GM18868 (cell line): Measurements from ENCODE around the gene PNMT.
A peak's percentile ranks its signal among the peaks of the same experiment; 100 is the strongest.

Source experiments
- ATAC-seq: cut with Tn5 transposase; IDR thresholded peaks from one replicate; pipeline ENCODE4 v1.9.1; 2021; ENCODE audit warnings: mild to moderate bottlenecking, moderate library complexity; ENCODE audit not compliant: unreplicated experiment

PNMT gene, protein sequence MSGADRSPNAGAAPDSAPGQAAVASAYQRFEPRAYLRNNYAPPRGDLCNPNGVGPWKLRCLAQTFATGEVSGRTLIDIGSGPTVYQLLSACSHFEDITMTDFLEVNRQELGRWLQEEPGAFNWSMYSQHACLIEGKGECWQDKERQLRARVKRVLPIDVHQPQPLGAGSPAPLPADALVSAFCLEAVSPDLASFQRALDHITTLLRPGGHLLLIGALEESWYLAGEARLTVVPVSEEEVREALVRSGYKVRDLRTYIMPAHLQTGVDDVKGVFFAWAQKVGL

DNA sequence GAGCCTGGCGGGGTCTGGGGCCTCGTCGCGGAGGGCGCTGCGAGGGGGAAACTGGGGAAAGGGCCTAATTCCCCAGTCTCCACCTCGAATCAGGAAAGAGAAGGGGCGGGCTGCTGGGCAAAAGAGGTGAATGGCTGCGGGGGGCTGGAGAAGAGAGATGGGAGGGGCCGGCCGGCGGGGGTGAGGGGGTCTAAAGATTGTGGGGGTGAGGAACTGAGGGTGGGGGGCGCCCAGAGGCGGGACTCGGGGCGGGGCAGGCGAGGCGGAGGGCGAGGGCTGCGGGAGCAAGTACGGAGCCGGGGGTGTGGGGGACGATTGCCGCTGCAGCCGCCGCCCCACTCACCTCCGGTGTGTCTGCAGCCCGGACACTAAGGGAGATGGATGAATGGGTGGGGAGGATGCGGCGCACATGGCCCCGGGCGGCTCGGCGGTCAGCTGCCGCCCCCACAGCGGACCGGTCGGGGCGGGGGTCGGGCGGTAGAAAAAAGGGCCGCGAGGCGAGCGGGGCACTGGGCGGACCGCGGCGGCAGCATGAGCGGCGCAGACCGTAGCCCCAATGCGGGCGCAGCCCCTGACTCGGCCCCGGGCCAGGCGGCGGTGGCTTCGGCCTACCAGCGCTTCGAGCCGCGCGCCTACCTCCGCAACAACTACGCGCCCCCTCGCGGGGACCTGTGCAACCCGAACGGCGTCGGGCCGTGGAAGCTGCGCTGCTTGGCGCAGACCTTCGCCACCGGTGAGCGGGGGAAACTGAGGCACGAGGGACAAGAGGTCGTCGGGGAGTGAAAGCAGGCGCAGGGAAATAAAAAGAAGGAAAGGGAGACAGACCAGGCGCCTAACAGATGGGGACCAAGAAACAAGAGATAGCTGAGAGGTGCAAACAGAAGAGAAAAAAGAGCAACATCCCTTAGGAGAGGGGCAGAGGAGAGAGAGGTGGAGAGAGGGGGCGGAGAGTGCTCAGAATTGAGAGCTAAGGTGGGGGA is at the start of gene PNMT:
Gene PNMT (plus strand): TSS at position 509 of the 980 bp plus-strand sequence. CDS start 23 bp downstream, at position 532.
- ATAC-seq = no peak

DNA sequence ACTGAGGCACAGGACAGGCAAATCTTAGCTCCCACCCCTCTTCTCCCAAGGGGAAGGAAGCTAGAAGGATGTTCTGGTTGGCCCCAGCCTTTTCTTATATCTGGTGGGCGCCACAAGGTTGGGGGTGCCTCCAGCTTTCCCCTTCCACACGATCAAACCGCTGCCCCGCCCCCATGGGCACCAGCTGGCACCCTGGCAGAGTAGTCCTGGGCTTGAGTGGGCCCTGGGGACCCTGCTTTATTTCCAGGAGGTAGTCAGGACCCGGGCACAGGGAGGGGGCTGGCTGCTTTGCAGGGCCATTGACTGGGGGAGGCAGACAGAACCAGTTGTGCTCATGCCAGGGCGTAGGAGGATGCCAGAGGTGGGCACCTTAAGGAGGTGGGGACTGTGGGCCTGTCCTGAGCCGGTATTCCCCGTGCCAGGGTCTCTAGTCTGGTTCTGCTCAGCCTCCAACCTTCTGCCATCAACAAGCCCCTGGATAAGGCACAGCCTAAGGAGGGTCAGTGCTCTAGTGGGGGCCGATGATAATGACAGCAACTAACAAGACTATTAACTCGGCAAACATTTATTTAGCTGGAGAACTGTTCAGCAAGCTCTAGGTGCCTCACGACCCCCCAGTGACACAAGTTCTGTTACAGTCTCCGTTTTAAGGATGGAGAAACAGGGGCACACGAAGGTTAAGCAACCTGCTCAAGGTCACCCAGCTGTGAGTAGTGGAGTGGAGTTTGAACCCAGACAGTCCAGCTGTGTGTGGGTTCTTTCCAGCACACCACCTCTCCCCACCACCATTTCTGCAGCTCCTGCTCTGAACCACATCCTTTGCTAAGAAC is 49.1 kb upstream of the PNMT start:
- ATAC-seq = no peak

DNA sequence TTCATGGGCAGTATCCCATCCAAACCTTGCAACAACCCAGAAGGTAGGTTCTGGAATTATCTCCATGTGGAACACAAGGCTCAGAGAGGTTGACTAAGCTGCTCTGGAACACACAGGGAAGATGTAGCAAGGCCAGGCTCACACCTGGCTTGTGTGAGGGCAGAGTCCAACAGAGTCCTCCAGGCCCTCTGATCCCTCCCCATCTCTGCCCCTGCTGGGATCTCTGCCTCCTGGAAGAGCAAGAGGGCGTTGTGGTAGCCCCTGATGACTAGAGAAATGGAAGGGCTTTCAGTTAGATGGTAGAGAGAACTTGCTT is 48.5 kb upstream of the PNMT start:
- ATAC-seq = no peak

DNA sequence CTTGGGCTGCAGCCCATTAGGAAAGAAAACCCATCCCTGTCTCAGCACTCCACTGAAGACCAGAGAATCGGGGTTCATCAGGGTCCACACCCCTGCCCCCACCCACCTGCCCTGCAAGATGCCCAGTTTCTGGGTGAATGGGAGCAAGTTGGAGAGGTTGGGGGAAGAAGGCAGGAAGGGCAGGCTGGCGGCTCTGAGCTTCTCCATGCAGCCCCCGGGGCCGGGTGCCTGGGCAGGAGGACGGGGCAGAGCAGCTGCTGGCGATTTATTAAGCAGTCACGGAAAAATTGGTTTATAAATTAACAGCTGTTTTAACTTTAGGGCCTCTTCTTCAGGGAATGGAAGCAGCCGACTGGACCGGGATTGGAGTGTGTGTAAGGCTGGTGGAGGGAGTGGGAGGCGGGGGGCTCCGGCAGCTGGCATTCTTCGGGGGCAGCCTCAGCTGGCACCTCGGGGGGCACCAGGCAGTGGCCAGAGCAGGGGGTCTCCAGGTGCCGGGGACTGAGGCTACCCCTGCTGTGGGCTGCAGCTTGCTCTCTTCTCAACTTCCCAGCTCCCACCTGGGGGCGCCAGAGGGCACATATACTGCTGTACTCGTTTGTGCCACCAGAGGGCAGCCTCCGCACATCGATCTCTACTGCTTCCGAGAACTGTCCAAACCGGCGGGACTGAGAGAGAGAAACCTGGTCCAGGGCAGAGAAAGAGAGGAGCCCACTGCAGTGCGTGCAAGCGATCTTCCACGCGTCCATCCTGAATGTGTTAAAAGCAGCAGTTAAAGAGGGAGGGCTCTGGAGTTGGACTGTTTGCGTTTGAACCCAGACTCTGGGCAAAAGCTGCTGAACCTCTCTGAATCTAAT is 46.5 kb upstream of the PNMT start:
- ATAC-seq = peak; percentile 57

DNA sequence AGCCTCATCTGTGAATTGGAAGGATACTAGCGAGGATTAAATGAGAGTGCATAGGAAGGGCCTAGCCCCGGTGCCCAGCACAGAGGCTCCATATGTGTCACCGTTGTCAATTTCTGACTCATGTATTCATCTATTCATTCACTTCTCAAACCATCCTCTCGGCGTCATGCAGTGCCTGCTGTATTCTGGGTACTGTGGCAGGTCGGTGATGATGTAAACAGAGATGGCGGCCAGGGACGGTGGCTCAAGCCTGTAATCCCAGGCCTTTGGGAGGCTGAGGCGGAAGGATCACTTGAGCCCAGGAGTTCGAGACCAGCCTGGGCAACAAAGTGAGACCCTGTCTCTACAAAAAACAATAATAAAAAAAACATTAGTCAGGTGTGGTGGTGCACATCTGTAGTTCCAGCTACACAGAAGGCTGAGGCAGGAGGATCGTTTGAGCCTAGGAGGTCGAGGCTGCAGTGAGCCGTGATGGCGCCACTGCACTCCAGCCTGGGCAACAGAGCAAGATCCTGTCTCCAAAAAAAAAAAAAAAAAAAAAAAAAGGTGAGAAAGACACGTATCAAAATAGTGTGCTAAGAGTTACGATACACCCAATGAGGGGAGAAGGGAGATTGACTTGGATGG is 45.8 kb upstream of the PNMT start:
- ATAC-seq = peak; percentile 43

DNA sequence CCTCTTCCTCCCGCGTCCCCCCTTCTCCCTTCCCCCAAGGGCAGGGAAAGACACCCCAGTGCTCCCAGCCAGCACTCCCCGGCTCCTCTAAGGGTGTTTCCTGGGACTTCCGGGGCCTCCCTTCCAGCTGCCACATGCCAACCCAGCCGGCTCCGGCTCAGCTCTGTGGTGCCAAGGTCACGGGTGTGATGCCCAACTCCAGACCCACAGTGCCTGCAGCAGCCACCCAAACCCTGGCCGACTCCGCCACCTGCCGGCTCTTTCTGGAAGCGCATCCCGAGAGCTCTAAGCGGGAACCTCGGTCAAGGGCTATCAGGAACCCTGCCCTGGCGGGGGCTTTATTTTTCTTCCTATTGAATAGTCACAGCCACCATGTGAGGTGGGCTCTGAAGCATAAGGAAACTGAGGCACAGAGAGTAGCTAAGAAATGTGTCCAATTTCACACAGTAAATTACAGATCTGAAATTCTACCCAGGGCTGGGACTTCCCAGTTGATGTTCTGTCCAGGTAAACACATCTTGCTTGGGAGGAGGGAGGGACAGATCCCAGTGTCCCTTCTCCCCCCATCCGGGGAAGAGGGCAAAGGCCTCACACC is 44.8 kb upstream of the PNMT start:
- peak; percentile 43 for ATAC-seq

DNA sequence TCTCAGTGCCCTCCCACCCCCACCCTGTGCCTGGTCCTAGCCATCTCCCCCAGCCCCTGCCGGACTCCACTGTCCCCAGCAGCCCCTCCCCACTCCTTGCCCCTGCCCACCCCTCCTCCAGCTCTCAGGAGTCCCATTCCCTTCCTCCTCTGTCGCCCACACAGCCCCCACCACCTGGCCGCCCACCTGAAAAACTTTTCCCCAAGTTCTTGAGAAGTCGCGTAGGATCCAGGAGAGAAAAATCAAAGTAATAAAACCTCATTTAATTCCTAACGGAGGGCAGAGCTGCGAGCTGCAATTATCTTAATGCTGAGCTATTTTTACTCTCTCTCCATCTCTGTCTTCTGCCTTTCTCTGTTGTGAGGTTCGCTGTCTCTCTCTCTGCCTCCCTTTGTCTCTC is 43.9 kb upstream of the PNMT start:
- no peak for ATAC-seq

DNA sequence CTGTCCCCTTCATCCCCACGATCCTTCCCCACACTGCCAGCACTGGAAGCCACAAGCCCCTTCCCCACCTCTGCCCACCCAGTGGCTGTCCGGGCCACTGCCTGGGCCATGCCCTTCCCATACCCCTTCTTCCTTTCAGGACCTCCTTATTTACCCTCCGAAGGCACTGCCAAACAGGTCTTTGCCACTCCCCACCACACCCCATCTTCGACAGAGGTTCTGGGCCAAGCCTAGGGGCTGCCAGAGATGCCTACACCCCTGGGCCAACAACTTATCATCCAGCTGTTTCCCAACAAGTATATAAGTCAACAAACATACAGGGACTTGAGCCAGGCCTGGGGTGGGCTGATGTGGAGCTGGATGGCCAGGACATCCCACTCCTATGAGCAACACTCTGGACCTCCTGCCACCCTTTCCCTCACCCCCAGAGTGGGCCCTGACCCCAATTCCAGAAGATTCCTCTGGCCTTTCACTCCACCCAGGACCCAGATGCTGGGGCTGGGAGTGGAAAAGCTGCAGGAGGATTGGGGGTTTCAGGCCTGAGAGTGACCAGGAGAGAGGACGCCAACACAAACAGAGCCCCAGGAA is 43.0 kb upstream of the PNMT start:
- no peak for ATAC-seq

DNA sequence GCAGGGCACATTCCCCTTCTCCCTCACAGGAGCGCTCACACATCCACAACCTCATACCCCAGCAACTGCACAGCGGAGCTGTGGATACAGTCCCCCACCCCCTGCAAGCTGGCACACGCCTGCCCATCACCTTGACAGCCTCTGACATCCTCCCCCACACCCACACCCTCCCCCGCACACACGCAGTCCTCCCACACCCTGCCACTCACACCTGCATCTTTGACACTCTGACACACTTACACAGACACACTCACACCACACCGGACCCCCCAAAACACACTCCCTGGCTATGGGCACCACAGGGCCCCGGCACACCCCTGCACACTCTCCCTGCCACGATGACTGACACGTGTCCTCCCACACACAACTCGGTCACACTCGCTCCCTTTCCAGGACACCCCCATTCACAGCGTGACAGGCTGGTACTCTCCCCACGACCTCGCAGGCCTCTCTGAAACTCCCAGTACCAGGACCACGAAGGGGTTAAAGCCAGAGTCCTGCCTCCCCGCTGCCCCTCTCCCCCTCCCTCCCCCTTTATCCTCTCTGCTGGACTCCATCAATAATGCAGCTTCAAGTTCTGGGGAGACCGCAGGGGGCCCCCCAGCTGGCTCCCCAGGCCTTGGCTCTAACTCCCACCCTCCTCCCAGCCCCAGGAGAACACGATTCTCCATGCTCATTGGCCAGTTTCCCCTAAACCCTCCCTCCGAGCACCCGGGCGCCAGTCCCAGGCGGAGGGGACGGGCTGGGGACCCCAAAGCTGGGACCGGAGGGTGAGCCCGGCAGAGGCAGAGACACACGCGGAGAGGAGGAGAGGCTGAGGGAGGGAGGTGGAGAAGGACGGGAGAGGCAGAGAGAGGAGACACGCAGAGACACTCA is 41.8 kb upstream of the PNMT start, which contains the start of gene PPP1R1B:
Gene PPP1R1B (plus strand): TSS at position 782 of the 876 bp plus-strand sequence. CDS start 441 bp downstream, outside the sequence.
- ATAC-seq = no peak

DNA sequence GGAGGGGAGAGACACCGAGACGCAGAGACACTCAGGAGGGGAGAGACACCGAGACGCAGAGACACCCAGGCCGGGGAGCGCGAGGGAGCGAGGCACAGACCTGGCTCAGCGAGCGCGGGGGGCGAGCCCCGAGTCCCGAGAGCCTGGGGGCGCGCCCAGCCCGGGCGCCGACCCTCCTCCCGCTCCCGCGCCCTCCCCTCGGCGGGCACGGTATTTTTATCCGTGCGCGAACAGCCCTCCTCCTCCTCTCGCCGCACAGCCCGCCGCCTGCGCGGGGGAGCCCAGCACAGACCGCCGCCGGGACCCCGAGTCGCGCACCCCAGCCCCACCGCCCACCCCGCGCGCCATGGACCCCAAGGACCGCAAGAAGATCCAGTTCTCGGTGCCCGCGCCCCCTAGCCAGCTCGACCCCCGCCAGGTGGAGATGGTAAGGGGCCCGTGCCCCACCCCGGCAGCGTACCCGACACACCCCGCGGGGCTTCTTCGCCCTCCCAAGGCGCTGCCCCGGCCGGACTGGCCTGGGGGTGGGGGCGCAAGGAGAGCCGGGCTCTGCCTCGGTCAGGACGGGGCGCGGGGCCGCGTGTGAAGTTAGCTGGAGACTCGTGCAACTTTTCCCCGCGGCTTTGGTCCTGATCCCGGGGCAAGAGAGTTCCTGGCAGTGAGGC is 41.1 kb upstream of the PNMT start:
- no peak for ATAC-seq

DNA sequence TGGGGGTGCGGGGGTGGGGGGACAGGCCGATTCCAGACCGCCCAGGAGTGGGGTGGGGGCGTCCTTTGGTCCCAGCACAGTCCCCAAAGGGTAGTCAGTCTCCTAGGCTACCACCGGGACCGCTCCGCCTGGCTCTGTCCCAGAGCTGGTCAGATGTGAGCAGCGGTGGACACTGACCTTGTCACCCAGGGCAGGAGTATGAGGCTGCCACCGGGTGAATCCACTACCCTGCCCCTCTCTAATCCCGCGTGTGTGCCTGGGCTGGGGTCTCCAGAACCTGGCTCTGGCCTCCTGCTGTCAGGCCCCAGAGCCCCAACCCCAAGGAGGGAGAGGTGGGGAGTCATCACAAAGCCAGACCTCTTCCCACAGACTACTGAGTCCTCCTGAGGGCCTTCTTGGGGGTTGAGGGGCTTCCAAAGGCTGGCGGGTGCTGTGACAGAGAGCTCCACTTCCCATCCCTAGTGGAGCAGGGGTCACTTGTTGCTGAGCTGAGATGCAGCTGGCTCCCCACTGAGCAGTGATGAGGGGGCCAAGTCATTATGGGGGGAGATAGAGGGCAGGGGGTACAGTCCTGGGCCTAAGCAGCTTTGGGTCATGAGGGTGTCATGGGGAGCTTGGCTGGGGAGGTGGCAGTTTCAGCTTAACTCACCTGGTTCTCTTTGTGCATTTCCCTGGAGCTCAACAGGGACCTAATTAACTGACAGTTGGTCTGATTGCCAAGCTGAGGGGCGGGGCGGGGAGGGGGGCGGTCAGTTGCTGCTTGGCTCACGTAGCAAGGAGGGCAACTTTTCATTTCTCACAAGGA is 40.3 kb upstream of the PNMT start:
- ATAC-seq = no peak

DNA sequence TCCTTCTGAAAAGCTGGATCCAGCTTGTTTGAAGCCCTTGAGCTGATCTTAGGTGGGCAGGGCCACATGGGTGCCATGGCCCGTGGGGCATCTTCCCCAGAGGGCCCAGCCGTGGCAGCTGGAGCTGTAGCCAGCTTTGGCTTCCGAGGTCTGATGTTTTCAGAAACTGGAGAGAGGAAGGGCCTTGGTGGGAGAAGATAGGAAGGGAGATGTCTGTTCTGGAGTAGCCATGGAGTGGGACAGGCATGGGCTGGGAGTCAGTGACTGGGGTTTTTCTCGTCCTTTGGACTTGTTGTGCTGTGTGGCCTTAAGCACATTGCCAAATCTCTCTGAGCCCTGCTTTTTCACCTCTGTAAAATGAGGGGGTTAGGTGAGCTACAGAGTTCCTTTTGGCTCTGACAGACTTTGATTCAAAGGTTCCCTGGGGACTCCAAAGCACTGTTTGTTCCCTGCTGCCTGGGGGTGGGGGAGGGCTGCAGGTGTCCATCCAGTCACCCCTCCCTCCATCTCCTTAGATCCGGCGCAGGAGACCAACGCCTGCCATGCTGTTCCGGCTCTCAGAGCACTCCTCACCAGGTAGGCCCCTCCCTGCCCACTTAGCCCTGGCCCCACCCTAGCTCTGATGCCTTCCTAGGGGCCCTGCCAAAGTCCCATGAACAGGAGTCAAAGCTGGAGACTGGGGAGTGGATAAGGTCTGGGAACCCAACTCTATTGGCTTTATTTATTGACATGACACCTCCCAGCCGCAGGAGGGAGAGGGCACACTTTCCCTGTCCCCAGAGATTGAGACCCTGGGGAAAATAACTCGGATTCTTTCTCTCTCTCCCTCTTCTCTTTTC is 39.4 kb upstream of the PNMT start:
- ATAC-seq = no peak

DNA sequence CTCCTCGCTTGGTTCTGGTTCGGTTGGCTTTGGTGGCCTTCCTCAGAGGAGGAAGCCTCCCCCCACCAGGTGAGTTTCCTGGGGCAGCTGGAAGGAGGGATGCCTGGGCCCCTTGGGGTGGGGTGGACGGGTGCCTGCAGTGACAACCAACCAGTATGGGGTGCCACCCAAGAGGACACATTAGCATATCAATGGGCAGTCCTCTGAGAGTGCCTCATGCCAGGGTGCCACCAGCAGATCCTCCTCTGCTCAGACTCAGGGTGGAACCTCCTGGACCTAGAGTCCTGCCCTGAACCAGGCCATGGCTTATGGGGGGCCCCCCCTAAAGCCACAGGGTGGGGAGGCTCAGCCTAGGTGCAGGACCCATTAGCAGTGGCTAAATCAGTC is 38.8 kb upstream of the PNMT start:
- no peak for ATAC-seq

DNA sequence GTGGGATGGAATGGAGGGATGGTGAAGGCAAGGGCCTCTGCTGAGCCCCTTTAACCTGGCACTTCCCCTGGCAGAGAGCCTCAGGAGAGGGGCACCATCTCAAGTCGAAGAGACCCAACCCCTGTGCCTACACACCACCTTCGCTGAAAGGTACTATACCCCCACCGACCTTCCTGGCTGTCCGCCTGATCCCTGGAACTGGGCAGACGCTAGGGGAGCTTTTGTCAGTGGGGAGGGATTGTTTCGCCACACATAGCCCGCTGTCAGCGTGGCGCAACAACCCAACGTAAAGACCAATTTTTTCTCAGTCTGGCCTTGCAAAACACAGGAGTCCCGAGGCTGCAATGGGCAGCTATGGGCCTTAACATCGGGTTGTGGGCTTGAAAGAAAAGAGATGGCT is 38.4 kb upstream of the PNMT start:
- ATAC-seq = no peak

DNA sequence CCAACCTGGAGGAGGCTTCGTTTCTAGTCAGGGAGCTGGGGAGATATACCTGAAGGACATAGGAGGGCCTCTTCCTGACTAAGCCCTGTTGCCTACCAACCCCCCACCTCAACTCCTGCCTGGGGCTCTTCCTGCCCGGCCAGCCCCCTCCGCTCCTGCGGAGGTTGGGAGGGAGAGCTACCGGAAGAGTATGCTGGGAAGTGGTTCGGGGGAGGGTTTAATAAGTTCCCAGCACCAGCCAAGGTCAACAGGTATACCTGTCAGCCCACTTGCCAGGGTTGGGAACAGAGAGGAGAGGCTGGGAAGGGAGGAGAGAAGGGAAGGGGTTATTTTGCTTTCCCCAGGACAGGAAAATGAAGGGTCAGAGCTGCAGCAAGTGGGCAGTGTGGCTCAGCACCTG is 36.9 kb upstream of the PNMT start:
- ATAC-seq = no peak
